Fibroblast of skin of left biceps (primary cell): ENCODE data around the gene DNAH5.

Source experiments
- DNase-seq, 2 experiments: peaks; one replicate each; pipeline ENCODE4 v3.0.0-alpha.2; 2013; ENCODE audit warnings: low read depth in 2 of 2

Gene DNAH5

DNA sequence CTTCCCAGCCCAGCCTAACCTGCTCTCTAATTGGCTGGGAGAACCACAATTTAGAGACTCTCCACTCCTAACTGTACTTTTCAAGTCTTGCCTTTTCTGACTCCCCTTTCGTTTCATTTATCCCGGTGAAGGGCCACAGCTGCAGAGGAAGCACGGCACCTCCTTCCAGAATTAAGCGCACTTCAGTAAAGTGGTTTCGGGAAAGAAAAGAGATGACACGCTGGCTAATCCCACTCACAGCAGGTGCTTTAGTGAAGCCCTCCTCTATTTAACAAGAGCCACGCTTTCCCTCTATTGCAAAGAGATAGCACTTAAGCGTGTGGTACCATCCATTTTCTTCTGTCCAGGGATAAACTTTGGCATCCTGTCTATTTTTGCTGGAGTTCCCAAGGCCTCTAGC is 4.8 kb downstream of the DNAH5 start:
- DNase-seq: no peak

DNA sequence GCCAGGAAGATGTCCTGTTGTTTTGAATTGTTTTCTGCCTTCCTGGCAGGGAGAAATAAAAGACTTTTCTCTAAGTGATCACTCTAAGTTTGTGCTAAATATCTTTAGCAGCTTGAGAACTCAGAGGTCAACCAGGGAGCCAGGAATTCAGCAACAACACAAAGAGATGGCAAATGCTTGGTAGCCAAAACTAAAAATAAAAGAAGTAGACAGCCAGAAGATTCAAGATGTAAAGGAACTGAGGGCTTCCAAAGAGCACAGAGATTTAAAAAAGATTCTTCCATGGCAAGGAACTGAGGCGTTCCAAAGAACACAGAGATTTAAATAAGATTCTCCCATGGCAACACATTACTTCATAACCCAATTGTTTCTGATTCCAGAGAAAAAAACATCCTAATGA is 9.6 kb downstream of the DNAH5 start:
- no peak for DNase-seq

DNA sequence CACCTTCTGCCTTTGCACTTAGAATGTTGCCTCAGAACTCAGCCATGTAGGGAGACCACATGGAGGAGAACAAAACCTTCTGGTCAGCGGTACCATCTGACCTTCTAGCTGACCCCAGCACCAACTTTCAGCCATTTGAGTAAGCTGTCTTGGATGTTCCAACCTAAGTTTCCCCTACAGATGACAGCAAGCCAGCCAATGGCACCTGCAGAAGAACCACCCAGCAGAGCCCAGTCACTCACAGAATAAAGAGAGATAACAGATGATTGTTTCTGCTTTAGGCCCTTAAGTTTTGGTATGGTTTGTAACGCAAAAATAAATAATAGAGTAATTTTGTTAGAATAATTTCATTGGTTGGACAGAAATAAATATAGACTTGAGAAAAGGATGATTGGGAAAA is 10.4 kb downstream of the DNAH5 start:
- DNase-seq: no peak

- no peak for DNase-seq
Measured at GRCh38 chr5:13932561-13932960, 11.9 kb downstream of the DNAH5 start.

- DNase-seq: no peak
Measured at GRCh38 chr5:13932011-13932410, 12.5 kb downstream of the DNAH5 start.

GRCh38 chr5:13930541-13931171 is 13.8 kb downstream of the DNAH5 start:
- DNase-seq: no peak

GRCh38 chr5:13926731-13927130 is 17.8 kb downstream of the DNAH5 start:
- DNase-seq: no peak

DNA sequence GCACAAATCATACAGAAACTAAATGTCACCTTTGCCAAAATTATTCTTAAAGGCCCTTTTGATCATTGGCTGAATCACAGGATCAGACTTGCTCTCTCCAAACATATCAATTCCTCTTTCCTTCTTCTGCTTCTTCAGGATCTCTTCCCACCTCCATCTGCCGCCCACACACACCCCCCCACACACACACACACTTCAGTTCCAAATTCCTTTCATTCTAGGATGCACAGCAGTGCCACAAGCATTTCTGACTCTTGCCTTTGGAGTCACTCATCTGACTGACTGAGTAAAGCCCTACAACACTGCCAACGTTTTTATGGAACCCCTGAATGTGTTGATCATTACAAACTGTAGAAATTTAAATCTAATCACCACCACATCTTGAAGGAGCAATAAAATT is 22.9 kb downstream of the DNAH5 start:
- no peak for DNase-seq

DNA sequence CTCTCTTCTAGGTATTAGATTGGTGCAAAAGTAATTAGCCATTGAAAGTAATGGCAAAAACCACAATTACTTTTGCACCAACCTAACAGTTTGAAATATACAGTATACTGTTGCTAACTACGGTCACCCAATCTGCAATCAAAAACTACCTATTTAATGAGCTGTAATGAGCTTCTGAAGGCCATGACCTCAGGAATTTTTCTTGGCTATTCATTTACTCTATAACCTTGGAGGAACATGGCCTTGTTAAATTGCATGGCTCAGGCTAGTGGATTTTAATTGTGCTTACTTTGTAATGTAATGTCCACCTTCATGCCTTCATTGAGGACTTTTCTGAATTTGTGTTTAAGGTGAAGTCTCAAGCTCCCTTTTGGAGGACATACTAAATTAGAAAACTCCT is 24.7 kb downstream of the DNAH5 start:
- no peak for DNase-seq

- no peak for DNase-seq
Measured at GRCh38 chr5:13919087-13919486, 25.4 kb downstream of the DNAH5 start.

DNA sequence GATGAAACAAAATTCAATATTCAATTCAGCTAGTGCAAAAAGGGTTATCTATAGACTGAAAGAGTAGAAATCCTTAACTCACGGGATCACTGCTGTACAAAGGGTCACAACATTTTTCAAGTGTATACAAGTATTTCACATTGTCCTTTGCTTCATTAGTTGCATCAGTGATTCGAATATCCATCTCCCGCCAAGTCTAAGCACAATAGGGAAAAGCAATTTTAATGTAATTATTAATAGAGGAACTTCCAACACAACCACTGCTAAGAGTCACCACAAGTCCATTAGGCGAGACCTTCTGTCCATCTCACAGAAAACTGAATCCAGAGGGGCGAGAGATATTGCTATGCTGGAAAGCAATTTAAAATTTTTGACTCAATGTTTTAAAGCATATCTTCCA is 27.4 kb downstream of the DNAH5 start:
- DNase-seq: no peak

GRCh38 chr5:13913962-13914361 is 30.5 kb downstream of the DNAH5 start:
- DNase-seq: no peak

GRCh38 chr5:13910637-13911288 is 33.7 kb downstream of the DNAH5 start:
- no peak for DNase-seq

DNA sequence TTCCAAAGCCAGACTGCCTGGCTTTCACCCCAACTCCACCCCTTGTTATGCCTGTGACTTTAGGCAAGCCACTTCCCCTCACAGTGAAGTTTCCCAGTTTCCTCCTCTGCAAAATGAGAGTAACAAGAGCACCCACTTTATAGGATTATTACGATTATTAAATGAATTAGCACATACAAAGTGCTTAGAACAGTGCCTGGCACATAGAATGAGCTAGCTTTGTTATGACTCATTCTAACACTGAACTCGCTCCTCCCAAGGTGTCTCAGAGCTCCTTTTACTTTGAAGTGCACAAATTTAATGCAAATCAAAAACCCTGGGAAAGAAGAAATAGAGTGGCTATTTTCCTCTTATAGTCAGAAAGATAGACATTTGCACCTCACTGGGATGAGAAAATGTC is 34.3 kb downstream of the DNAH5 start:
- no peak for DNase-seq

DNA sequence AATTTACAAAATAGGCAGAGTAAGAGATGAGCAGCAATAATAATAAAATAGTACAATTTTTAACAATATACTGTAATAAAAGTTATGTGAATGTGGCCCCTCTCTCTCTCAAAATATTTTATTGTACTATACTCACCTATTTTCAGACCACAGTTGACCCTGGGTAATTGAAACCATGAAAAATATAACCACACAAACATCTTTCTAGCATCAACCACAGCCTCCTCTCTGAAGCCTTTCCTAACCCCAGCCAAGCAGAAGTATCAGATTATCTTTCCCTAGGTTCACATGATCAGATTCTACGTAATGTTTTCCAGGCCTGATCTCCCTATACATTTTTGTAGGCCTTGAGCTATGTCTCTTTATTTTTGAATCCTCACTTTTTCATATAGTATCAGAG is 35.2 kb downstream of the DNAH5 start:
- no peak for DNase-seq

DNA sequence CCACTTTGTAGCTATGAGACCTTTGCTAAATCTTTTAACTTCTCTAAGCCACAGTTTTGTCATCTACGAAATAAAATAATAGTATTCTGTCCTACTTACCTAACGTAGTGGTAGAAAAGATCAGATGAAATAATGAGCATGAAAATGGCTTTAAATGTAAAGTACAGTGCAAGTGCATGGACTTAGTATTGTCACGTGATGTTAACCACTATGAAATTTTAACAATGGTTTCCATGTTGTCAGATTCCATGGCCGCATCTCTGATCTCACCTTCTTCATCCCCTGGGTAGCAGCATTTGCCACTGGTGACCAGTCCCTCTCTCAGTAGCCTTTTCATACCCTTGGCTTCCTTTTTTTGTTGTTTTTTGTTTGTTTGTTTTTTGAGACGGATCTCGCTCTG is 45.9 kb downstream of the DNAH5 start:
- DNase-seq: no peak

GRCh38 chr5:13878357-13878756 is 66.1 kb downstream of the DNAH5 start:
- DNase-seq: no peak

GRCh38 chr5:13866792-13867191 is 77.7 kb downstream of the DNAH5 start:
- peak in 1 of 2 experiments; percentile 6 for DNase-seq

- DNase-seq: no peak
Measured at GRCh38 chr5:13865312-13865711, 79.2 kb downstream of the DNAH5 start.

GRCh38 chr5:13860146-13860545 is 84.3 kb downstream of the DNAH5 start:
- no peak for DNase-seq

DNA sequence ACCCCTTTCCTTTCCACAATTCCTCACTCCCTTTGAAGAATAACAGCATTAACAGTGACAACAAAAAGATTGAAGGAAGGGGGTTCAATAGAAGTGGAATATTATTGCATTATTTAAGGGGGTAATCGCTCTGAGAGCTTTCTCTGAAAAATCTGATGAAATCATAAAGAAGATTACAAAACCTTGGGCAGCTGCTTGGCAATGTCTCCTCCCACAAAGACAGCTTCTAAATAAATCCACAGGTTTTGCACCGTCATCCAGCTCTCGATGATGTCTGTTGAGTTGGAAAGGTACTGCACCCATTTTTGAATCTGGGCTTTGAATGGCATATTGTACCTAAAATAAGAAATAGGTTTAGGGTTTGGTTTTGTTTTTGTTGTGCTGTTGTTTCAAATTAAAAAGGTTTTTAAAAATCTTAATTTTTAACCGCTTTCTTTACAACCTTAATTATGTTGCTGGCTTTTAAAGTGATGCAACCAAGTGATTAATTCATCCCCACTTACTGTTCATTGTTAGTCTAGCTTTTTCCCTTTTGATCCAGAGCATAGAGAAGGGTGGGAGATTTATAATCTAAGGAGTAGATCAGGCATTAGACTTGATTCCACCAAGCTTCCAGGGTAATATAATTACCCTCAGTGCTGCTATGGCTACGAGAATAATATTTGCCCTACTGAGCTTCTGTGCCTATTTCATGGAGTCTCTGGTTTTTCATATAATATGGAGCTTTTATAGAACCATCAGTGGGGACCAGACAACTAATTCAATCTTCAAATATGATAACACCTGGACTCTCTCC is 85.0 kb downstream of the DNAH5 start:
- DNase-seq: no peak

DNA sequence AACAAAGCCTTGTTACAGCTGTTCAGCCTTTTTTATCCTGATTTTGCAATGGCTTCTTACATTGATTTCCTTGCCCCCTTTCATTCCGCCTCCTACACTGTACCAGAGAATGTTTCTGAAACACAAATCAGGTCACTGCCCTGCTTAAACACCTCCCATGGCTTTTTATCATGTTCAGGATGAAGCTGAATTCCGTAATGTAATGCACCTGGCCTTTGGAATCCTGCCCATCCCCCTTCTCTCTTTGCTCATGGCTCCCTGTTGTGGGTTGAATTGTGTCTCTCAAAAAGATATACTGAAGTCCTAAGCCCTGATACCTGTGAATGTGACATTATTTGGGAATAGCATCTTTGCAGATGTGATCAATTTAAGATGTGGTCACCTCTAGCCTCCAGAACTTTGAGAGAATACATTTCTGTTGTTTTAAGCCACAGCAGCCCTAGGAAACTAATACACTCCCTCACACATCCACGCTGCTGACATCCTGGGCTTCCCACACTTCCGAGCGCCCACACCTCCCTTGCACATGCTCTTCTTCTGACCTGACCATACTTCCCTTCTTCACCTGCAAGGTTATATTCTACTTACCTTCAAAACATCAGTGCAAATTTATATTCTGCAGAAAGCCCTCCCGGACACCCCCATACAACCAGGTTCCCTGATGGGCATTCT is 101.2 kb downstream of the DNAH5 start:
- DNase-seq: no peak

- DNase-seq: no peak
Measured at GRCh38 chr5:13833440-13833839, 111.0 kb downstream of the DNAH5 start.
